ENCODE measurements around the gene SLC35F1. TPM values are rescaled to one million over a fixed set of nuclear protein-coding genes. Genes with fewer than 3 reads are reported as not detected.
A peak's percentile ranks its signal among the peaks of the same experiment; 100 is the strongest.
"Not testable (repeated sequence)": the region's sequence is repeated elsewhere in the genome, so short reads cannot be mapped to it uniquely, and the experiment has no call there.

The SLC35F1 gene
- total RNA-seq: not detected

DNA sequence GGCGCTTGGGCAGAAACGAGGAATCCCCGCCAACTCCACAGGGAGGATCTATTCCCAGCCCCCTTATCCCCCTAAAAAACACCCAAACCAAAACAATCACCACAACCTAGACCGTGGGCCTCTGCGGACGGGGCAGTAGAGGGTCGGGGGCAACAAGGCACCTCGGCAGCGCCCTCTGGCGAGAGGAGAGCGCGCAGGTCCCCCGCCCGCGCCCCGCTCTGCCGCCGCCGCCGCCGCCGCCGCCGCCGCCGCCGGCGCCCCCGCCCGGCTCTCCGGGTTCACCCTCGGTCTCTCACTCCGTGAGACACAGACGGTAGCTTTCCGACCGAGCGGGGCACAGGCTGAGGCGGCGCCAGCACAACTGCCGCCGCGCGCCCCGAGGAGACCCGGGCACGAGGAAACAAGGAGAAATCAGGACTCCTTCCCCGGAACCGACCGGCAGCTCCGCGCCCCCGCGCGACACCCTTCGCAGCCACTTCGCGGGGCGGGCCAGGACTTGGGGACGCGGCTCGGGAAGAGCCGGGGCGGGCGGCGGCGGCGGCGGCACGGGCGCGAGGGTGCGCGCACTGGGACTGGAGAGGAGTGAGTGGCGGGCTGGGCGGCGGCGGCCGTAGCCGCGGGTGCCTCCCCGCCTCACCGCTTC lies at the start of gene SLC35F1:
TSS of gene SLC35F1 (plus strand) at position 307 of the 643 bp plus-strand sequence.
- no peak within 1 kb of the TSS for H3K27ac Mint-ChIP-seq
- no peaks in the 10 kb centered on the region for H3K36me3 Mint-ChIP-seq
- H3K4me1 Mint-ChIP-seq: no peaks in the 10 kb centered on the region
- ATAC-seq (ENCODE audit: low read depth) (peak; percentile 73), DNase-seq (peak; percentile 61)
- H3K27me3 Mint-ChIP-seq: peaks cover 49% of the 10 kb centered on the region
- POLR2A ChIA-PET: no interaction called here
- H3K4me3 Mint-ChIP-seq: peak within 1 kb of the TSS; percentile 51
- no peaks in the 10 kb centered on the region for H3K9me3 Mint-ChIP-seq

DNA sequence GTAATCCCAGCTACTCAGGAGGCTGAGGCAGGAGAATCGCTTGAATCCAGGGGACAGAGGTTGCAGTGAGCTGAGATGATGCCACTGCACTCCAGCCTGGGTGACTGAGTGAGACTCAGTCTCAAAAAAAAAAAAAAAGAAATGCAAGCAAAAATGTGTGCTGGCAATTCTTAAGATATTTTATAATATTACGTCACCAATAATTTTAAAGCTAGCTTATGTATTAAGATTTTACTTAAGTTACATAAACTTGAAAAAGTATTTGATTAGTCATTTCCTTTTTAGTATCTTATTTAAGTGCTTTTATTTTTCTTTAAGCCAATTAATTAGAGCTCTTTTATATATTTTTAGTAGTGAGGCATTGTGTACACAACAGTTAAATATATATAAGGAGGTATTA lies 48.5 kb upstream of the SLC35F1 start:
- H3K27ac Mint-ChIP-seq; H3K36me3 Mint-ChIP-seq; ATAC-seq (ENCODE audit: low read depth); H3K4me1 Mint-ChIP-seq; DNase-seq; H3K4me3 Mint-ChIP-seq; POLR2A ChIA-PET; H3K9me3 Mint-ChIP-seq; H3K27me3 Mint-ChIP-seq: not testable (repeated sequence)

DNA sequence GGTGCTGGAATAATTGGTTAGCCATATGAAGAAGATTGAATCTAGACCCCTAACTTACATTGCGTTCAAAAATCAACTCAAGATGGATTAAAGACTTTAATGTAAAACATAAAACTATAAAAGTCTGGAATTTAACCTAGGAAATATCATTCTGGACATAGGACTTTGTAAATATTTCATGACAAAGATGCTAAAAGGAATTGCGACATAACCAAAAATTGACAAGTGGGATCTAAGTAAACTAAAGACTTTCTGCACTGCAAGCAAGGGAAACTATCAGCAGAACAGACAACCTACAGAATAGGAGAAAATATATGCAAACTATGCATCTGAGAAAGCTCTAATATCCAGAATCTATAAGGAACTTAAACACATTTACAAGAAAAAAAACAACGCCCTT lies 45.5 kb upstream of the SLC35F1 start:
- no peak for DNase-seq
- Mint-ChIP-seq H3K36me3 (no peaks in the 10 kb centered on the region), H3K27ac (no peak overlapping the region), H3K4me1 (no peaks in the 10 kb centered on the region), H3K4me3 (no peak overlapping the region), H3K9me3 (peaks cover 6% of the 10 kb centered on the region), H3K27me3 (no peaks in the 10 kb centered on the region)
- no peak for ATAC-seq (ENCODE audit: low read depth)
- POLR2A ChIA-PET: no interaction called here

DNA sequence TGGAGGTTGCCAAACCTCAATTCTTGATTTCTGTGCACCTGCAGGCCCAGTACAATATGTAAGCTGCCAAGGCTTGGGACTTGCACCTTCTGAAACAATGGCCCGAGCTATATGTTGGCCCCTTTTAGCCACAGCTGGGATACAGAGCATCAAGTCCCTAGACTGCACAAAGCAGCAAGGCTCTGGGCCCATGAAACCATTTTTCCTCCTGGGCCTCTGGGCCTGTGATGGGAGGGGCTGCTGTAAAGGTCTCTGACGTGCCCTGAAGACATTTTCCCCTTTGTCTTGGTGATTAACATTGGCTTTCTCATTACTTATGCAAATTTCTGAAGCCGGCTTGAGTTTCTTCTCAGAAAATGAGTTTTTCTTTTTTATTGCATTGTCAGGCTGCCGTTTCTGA lies 40.5 kb upstream of the SLC35F1 start:
- POLR2A ChIA-PET: no interaction called here

DNA sequence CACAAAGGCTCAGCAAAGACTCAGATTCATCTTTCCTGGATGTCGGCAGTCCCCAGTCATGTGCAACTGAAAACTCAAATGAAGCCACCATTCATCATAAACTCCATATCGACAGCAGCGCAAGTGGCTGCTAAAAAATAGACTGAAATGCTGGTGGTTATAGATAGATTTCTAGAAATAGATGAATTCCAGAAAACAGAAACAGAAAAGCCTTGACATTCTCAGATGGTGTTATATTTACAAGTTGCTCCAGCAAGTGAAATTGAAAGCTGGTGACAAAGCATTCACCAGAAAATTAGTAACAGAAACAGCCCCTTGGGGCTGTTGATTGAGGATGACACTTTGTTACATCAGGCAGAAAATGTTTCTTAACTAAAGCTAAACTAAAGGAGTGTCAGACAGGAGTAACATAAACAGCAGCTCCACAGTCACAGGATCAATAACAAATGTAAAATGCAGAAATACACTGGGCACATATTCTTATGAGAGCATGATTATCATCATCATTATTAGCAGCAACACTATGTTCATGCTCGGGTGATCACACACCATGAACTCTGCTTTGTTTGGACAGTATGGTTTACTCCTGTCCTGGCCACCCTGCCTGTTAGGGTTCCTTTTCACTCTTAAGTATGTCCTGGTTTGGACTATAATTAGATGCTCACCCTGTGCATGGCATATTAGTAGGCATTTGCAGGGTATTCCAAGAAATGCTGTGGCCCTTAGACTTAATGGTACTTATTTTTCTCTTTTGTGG lies 36.4 kb upstream of the SLC35F1 start:
- DNase-seq (no peak), ATAC-seq (ENCODE audit: low read depth) (no peak)
- Mint-ChIP-seq H3K27ac (no peak overlapping the region), H3K27me3 (no peaks in the 10 kb centered on the region), H3K36me3 (no peaks in the 10 kb centered on the region), H3K4me1 (no peaks in the 10 kb centered on the region), H3K4me3 (no peak overlapping the region), H3K9me3 (peaks cover 2% of the 10 kb centered on the region)
- POLR2A ChIA-PET: no interaction called here

More for the DNA sequence above, 40.5 kb upstream of the SLC35F1 start:
- Mint-ChIP-seq H3K9me3 (peaks cover 6% of the 10 kb centered on the region), H3K4me1 (no peaks in the 10 kb centered on the region), H3K4me3 (no peak overlapping the region), H3K27me3 (no peaks in the 10 kb centered on the region), H3K36me3 (no peaks in the 10 kb centered on the region), H3K27ac (no peak overlapping the region)
- ATAC-seq (ENCODE audit: low read depth) (no peak), DNase-seq (no peak)

DNA sequence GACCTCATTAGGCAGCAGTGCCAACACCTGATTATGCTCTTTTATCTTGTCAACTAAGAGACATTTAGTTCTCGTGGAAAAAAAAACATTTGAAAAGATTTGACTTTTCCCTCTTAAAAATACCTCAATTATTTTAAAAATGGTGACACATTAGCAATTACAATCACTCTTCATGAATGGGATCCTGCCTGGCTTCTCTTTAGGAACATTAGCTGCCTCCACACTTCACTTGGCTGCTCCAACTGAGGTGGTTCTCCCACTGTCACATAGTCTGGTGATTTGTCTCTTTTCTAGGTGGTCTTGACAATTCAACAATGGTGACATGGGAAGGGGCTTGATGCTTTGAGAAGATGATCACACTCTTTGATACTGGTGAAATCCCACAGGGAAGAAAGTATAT lies 26.2 kb upstream of the SLC35F1 start:
- Mint-ChIP-seq H3K36me3 (no peaks in the 10 kb centered on the region), H3K27me3 (peaks cover 2% of the 10 kb centered on the region), H3K4me3 (no peak overlapping the region), H3K27ac (no peak overlapping the region), H3K4me1 (no peaks in the 10 kb centered on the region), H3K9me3 (no peaks in the 10 kb centered on the region)
- POLR2A ChIA-PET: no interaction called here
- ATAC-seq (ENCODE audit: low read depth) (no peak), DNase-seq (no peak)

DNA sequence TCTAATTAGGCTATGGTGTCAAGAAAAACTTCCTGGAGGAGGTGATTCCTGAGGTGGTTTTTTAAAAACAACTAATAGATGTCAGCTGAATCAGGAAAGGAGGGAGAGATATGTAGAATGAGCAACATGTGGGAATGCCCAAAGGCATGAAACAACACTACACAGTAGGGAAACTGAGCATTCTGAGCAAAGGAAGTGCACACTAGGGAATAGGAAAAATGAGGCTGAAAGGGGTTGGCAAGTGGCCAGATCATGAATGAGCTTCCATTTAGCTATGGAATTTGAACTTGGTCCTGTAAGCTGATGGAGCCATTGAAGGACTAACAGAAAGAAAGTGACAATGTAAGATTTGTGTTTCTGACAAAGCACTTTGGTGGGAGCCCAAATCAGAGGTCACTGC lies 16.9 kb upstream of the SLC35F1 start:
- POLR2A ChIA-PET: no interaction called here

DNA sequence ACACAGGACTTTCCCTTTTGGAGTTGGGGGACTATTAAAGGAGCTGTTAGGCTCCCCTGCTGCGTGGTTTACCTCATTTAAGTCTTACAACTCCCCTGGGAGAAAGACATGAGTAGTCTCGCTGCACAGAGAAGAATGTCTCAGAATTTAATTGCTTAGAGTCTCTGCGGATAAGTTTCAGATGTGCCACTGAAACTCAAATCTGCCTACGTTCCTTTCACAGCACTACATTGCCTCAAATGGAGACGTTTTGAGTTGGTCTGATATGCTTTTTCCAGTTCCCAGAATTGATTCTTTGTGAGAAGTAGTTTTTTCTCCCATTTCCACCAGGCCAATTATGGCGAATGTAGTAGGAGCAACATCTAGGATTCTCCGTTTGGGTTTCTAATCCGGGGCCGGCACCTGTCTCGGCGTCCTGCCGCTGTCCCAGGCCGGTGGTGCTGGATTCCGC lies 532 bp upstream of the SLC35F1 start:
- Mint-ChIP-seq H3K36me3 (no peaks in the 10 kb centered on the region), H3K4me1 (no peaks in the 10 kb centered on the region), H3K27ac (no peak overlapping the region), H3K9me3 (no peaks in the 10 kb centered on the region), H3K4me3 (peak overlapping the region; percentile 51), H3K27me3 (peaks cover 45% of the 10 kb centered on the region)
- DNase-seq: no peak
- peak; percentile 38 for ATAC-seq (ENCODE audit: low read depth)
- POLR2A ChIA-PET: no interaction called here

More for the DNA sequence above, 16.9 kb upstream of the SLC35F1 start:
- no peaks in the 10 kb centered on the region for H3K36me3 Mint-ChIP-seq
- H3K4me3 Mint-ChIP-seq: no peak overlapping the region
- ATAC-seq (ENCODE audit: low read depth) (no peak), DNase-seq (no peak)
- no peak overlapping the region for H3K27ac Mint-ChIP-seq
- no peaks in the 10 kb centered on the region for H3K27me3 Mint-ChIP-seq
- H3K4me1 Mint-ChIP-seq: no peaks in the 10 kb centered on the region
- no peaks in the 10 kb centered on the region for H3K9me3 Mint-ChIP-seq

DNA sequence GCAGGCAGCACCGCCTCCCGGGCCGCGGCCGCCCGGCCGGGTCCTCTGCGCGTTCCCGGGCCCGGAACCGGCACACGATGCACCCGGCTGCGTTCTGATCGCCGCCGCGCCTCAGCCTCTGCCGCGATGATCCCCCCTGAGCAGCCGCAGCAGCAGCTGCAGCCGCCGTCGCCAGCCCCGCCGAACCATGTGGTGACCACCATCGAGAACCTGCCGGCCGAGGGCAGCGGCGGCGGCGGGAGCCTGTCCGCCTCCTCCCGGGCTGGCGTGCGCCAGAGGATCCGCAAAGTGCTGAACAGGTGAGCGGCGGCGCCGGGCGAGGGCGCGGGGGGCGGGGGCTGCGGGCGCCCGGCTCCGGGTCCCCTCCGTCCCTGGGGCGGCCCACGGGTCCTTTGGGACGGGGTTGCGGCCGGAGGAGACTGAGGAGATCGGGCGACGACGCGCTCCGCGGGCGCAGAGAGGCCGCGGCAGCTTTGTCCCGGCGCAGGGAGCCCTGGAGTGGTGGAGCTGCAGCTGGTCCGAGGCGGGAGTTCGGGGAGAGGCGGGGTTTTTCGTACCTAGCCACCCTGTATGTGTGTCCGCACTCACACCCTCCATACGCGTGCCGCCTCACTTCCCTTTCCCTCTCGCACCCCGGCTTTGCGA lies 659 bp downstream of the SLC35F1 start:
- no peaks in the 10 kb centered on the region for H3K9me3 Mint-ChIP-seq
- H3K27me3 Mint-ChIP-seq: peaks cover 46% of the 10 kb centered on the region
- POLR2A ChIA-PET: no interaction called here
- ATAC-seq (ENCODE audit: low read depth) (no peak), DNase-seq (peak; percentile 25)
- no peaks in the 10 kb centered on the region for H3K4me1 Mint-ChIP-seq
- no peaks in the 10 kb centered on the region for H3K36me3 Mint-ChIP-seq
- H3K4me3 Mint-ChIP-seq: no peak overlapping the region
- H3K27ac Mint-ChIP-seq: no peak overlapping the region

DNA sequence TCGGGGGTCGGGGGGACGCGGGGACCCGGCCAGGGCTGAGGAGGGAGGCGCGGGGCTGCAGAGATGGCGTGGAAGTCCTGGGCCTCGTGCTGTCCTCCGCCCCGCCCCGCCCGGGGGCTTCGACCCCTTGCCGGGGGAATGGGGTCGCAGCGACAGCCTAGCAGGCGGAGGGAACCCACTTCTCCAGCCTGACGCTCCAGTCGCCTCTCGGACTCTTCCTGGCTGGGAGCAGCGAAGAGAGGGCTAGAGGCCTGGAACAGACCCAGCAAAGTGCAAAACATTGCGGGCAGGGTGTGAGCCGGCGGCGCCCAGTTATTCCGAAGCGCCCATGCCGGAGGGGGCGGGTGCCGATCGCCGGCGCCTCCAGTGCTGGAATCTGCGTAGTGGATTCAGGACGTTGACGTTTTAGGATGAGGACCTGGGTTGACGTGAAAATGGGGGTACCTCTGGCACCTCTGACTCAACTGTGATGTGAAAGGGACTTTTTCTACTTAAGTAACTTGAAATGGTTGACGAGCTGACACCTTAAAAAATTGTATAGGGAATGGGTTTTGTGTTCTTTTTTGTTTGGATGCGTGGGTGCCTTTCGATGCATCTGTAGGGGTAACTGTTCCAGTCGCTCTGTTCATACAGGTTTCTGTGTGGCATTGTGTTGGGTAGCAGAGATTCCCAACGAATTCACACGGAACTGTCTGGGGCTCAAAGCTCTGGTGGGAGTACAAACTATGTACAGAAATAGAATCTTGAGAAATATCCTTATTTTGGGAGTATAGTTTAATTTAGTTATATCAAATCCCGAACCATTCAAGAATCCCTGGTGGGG lies 1.4 kb downstream of the SLC35F1 start:
- Mint-ChIP-seq H3K27ac (no peak overlapping the region), H3K9me3 (no peaks in the 10 kb centered on the region), H3K4me1 (no peaks in the 10 kb centered on the region), H3K36me3 (no peaks in the 10 kb centered on the region), H3K27me3 (peaks cover 46% of the 10 kb centered on the region), H3K4me3 (no peak overlapping the region)
- ATAC-seq (ENCODE audit: low read depth): no peak
- POLR2A ChIA-PET: no interaction called here
- DNase-seq: peak; percentile 29

DNA sequence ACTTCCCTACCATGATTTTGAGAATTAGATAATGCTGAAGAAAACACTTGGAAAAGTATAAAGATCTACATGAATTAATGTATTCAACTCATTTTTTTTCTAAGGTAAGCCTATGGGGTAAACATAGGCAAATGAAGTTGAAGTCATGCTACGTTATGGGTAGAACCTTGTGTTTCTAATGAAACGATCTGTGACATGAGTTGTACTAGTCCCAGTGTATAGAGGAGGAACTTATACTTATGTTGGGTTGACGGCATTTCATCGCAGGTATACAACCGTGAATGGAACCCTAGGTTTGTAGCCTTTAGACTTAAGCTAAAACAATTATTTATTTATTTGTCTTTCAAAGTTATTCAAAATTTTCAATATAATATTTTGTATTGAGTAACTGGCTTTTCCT lies 2.6 kb downstream of the SLC35F1 start:
- Mint-ChIP-seq H3K9me3 (no peaks in the 10 kb centered on the region), H3K27ac (no peak overlapping the region), H3K4me3 (no peak overlapping the region), H3K27me3 (peaks cover 46% of the 10 kb centered on the region), H3K36me3 (no peaks in the 10 kb centered on the region), H3K4me1 (no peaks in the 10 kb centered on the region)
- ATAC-seq (ENCODE audit: low read depth): no peak
- POLR2A ChIA-PET: no interaction called here
- no peak for DNase-seq

DNA sequence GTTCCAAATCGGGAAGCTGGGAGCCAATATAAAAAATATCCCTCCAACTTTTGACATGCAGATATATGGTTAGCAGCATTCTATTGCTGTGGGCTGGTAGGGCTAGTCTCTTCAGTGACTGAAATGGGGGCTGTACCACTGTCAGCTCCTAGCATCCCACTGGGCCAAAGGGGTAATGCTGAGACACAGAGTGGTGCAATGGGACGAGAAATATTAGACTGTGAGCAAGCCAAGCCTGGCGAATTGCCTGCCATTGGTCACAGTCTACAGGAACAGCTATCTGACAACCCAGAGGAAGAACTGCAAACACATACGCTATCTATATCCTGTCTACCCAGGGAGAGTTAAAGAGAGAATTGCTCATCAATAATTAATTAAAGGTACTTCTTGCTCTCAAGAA lies 3.5 kb downstream of the SLC35F1 start:
- Mint-ChIP-seq H3K9me3 (no peaks in the 10 kb centered on the region), H3K36me3 (no peaks in the 10 kb centered on the region), H3K4me3 (no peak overlapping the region), H3K4me1 (no peaks in the 10 kb centered on the region), H3K27ac (no peak overlapping the region), H3K27me3 (peaks cover 39% of the 10 kb centered on the region)
- ATAC-seq (ENCODE audit: low read depth) (no peak), DNase-seq (no peak)
- POLR2A ChIA-PET: no interaction called here

DNA sequence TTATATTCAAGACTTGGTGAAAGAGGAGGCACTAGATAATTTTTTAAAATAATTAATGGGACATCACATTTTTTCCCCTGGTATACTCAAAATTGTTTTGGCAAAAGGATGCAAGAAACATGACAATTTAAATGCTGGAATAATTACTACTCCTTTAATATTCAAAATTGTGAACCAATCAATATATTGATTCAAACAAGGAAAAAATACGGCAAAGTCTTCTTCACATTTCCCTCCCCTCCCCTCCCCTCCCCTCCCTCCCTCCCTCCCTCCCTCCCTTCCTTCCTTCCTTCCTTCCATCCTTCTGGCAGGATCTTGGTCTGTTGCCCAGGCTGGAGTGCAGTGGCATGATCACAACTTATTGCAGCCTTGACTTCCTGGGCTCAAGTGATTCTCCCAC lies 4.1 kb downstream of the SLC35F1 start:
- H3K4me1 Mint-ChIP-seq: no peaks in the 10 kb centered on the region
- H3K27me3 Mint-ChIP-seq: peaks cover 33% of the 10 kb centered on the region
- ATAC-seq (ENCODE audit: low read depth): no peak

More for the DNA sequence above, 4.1 kb downstream of the SLC35F1 start:
- DNase-seq: no peak
- no peaks in the 10 kb centered on the region for H3K9me3 Mint-ChIP-seq
- H3K4me3 Mint-ChIP-seq: no peak overlapping the region
- H3K36me3 Mint-ChIP-seq: no peaks in the 10 kb centered on the region
- no peak overlapping the region for H3K27ac Mint-ChIP-seq
- POLR2A ChIA-PET: no interaction called here

All from activated naive CD8-positive, alpha-beta T cell treated with anti-CD3 and anti-CD28 coated beads, Interleukin-2, amount 10 ng/mL, durations not matched to agents 7 days and 5 days (primary cell).